ENCODE data around the gene BMS1. TPM values are rescaled to one million over a fixed set of nuclear protein-coding genes. Genes with fewer than 3 reads are reported as not detected.
A peak's percentile ranks its signal among the peaks of the same experiment; 100 is the strongest.
"Not testable (repeated sequence)": the region's sequence is repeated elsewhere in the genome, so short reads cannot be mapped to it uniquely, and the experiment has no call there.

Gene BMS1
- total RNA-seq, 2 experiments from 2014 or later: 21.4 to 21.6 TPM

DNA sequence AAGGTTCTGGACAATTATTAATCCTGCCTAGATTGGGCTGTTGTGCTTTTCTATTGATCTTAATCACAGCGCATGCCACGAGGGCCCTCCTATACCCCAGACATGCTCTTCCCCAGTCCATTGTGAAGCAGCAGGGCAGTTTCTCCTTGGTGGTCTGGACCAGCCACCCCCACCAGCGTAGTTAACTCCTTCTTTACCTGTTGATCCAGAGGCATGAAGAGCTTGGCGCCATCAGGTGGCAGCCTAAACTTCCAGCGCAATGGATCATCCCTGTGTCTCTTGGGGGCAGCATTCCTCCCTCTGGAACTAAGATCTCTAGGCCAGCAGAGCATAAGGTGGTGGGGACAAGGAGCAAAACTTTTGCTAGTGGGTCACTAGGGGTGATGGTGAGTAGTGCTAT, 62.2 kb downstream of the BMS1 start:
- H3K4me1 Mint-ChIP-seq (ENCODE audit: low read depth); H3K36me3 Mint-ChIP-seq (ENCODE audit: low read depth); H3K4me3 Mint-ChIP-seq; DNase-seq; H3K9me3 Mint-ChIP-seq; CTCF ChIA-PET; H3K27ac Mint-ChIP-seq; intact Hi-C loops (cut with micrococcal nuclease): not testable (repeated sequence)
- H3K27me3 Mint-ChIP-seq (ENCODE audit: low read depth): peaks cover 48% of the 10 kb centered on the region

DNA sequence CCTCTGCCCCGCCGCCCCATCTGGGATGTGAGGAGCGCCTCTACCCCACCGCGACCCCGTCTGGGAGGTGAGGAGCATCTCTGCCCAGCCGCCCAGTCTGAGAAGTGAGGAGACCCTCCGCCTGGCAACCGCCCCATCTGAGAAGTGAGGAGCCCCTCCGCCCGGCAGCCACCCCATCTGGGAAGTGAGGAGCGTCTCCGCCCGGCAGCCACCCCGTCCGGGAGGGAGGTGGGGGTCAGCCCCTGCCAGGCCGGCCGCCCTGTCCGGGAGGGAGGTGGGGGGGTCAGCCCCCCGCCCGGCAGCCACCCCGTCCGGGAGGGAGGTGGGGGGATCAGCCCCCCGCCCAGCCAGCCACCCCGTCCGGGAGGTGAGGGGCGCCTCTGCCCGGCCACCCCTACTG, 64.7 kb downstream of the BMS1 start:
- DNase-seq; CTCF ChIA-PET; intact Hi-C loops (cut with micrococcal nuclease); H3K9me3 Mint-ChIP-seq; H3K4me1 Mint-ChIP-seq (ENCODE audit: low read depth); H3K4me3 Mint-ChIP-seq; H3K27ac Mint-ChIP-seq; H3K36me3 Mint-ChIP-seq (ENCODE audit: low read depth): not testable (repeated sequence)
- peaks cover 38% of the 10 kb centered on the region for H3K27me3 Mint-ChIP-seq (ENCODE audit: low read depth)

DNA sequence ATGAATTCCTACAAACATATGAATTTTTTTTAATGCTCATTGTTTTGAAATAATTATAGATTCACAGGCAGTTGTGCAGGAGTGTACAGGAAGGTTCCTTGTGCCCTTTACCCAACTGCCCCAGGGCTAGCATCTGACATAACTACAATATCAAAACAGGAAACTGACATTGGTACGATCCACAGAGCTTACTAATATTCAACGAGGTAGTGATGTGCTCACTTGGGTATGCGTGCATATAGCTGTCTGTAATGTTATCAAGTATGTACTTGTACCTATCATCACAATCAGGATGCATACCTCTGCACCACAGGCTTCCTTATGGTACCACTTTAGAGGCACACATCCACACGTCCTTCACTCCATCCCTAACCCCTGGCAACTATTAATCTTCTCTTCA, 68.3 kb downstream of the BMS1 start:
- H3K4me3 Mint-ChIP-seq: no peak overlapping the region
- DNase-seq: no peak
- CTCF ChIA-PET: interaction anchor here (0.7 kb wide), 1 partner anchor 97 kb away, joined by 3 read pairs; no protein-coding TSS in a partner anchor
- no peaks in the 10 kb centered on the region for H3K4me1 Mint-ChIP-seq (ENCODE audit: low read depth)
- peaks cover 21% of the 10 kb centered on the region for H3K27me3 Mint-ChIP-seq (ENCODE audit: low read depth)
- H3K36me3 Mint-ChIP-seq (ENCODE audit: low read depth): no peaks in the 10 kb centered on the region
- no peak overlapping the region for H3K27ac Mint-ChIP-seq
- intact Hi-C loops (cut with micrococcal nuclease): no loop called here
- H3K9me3 Mint-ChIP-seq: peaks cover 3% of the 10 kb centered on the region

DNA sequence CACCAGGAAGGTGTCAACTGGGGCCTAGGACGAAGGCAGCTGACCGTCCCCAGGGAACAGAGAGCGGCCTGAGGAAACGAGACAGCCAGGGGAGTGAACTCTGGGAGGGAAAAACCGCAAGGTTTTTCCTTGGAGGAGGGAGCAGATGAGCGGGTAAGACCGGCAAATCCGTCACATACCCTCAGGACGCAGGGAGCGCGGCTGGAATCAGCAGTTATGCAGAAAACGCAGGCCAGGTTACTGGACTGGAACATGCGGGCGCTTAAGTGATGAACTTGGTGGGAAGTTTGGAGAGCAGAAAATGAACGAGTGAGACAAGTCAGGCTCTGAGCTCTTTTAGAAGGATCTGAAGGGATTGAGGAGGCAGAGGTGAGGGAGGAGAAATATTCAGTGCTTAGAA, 76.7 kb downstream of the BMS1 start:
- DNase-seq: no peak
- H3K36me3 Mint-ChIP-seq (ENCODE audit: low read depth): no peaks in the 10 kb centered on the region
- intact Hi-C loops (cut with micrococcal nuclease): no loop called here
- H3K27me3 Mint-ChIP-seq (ENCODE audit: low read depth): peaks cover 25% of the 10 kb centered on the region
- CTCF ChIA-PET: no interaction called here
- no peak overlapping the region for H3K4me3 Mint-ChIP-seq
- no peak overlapping the region for H3K27ac Mint-ChIP-seq
- H3K9me3 Mint-ChIP-seq: no peaks in the 10 kb centered on the region
- no peaks in the 10 kb centered on the region for H3K4me1 Mint-ChIP-seq (ENCODE audit: low read depth)

DNA sequence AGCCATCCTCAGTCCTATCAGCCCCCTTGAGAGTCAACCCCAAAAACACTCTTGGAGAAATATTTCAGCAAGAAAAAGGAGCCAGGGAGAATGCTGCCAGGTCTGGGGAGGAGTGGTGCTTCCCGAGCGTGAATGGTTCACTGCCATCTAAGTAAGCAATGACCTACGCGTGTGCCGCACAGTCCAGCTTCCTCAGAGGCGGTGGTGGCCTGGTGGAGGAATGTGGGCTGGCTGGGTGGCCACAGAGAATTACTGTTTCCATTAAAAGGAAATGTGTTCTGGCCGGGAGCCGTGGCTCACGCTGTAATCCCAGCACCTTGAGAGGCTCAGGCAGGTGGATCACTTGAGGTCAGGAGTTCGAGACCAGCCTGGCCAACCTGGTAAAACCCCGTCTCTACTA, 77.4 kb downstream of the BMS1 start:
- H3K4me1 Mint-ChIP-seq (ENCODE audit: low read depth); H3K27ac Mint-ChIP-seq; intact Hi-C loops (cut with micrococcal nuclease); H3K9me3 Mint-ChIP-seq; CTCF ChIA-PET; H3K36me3 Mint-ChIP-seq (ENCODE audit: low read depth); H3K4me3 Mint-ChIP-seq; DNase-seq: not testable (repeated sequence)
- H3K27me3 Mint-ChIP-seq (ENCODE audit: low read depth): peaks cover 29% of the 10 kb centered on the region

DNA sequence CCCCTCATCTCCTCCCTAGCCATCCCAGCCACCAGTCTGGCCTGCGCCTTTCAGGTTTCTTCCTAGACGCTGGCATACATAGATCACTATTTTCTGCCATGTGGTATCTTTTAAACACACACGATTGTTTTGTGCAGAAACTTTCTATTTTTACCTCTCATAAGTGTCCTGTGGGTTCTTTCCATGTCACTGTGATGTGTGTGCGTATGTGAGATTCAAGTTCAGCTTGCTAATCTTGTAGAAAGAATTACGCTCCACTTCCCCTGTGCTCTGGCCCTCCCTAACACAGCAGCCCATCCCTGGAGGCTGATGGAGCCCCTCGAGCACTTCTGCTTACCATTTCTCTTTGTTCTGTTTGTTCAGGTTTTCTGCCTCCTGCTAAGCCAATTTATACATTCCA, 80.2 kb downstream of the BMS1 start:
- H3K27me3 Mint-ChIP-seq (ENCODE audit: low read depth): peaks cover 33% of the 10 kb centered on the region
- intact Hi-C loops (cut with micrococcal nuclease); H3K4me1 Mint-ChIP-seq (ENCODE audit: low read depth); H3K27ac Mint-ChIP-seq; CTCF ChIA-PET; H3K9me3 Mint-ChIP-seq; DNase-seq; H3K36me3 Mint-ChIP-seq (ENCODE audit: low read depth); H3K4me3 Mint-ChIP-seq: not testable (repeated sequence)

DNA sequence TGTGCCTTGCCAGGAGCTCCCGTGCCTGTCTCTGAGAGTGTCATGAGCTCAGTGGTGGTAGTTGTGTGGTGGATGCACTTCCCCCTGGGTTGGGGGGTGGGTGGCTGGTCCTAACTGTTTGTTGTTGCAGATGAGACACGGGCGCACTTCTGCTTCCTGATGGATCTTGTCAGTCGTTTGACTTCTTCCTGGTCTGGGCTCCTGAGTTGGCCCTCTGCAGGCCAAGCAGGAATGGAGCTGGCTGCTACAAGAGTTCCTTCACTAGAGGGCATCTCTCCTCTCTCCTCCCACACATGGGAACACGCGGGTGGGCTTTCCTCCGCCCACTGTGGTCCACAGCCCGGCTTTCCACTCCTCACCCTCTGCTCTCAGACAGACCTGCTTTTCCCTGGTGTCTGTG, 82.0 kb downstream of the BMS1 start:
- no peak overlapping the region for H3K27ac Mint-ChIP-seq
- peaks cover 30% of the 10 kb centered on the region for H3K27me3 Mint-ChIP-seq (ENCODE audit: low read depth)
- CTCF ChIA-PET: no interaction called here
- no peak overlapping the region for H3K4me3 Mint-ChIP-seq
- intact Hi-C loops (cut with micrococcal nuclease): no loop called here
- no peak for DNase-seq
- H3K4me1 Mint-ChIP-seq (ENCODE audit: low read depth): no peaks in the 10 kb centered on the region
- no peaks in the 10 kb centered on the region for H3K36me3 Mint-ChIP-seq (ENCODE audit: low read depth)
- no peaks in the 10 kb centered on the region for H3K9me3 Mint-ChIP-seq

DNA sequence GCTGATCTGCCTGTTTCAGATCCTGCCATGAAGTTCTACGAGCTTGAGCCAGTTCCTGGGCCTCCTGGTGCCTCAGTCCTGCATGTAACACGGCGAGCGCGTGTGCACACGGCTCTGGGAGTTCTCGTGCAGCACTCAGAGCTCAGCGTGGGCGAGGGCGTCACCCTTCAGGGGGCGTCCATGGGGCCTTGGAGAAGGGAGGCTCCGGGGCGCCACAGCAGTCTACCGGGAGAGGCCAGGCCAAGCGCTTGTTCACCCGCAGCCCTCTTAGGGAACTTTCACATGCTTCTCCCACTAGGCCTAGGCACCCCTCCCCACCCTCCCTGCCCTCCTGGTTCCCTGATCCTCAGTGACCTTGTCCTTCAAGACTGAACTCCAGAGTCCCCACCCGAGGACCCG, 83.1 kb downstream of the BMS1 start:
- Mint-ChIP-seq H3K4me1 (ENCODE audit: low read depth) (no peaks in the 10 kb centered on the region), H3K27ac (no peak overlapping the region), H3K27me3 (ENCODE audit: low read depth) (peaks cover 28% of the 10 kb centered on the region), H3K9me3 (no peaks in the 10 kb centered on the region), H3K4me3 (no peak overlapping the region), H3K36me3 (ENCODE audit: low read depth) (no peaks in the 10 kb centered on the region)
- CTCF ChIA-PET: interaction anchor here (0.8 to 1.5 kb wide), 2 partner anchors 210 to 240 kb away, joined by 3 to 5 read pairs; no protein-coding TSS in a partner anchor
- DNase-seq: no peak
- intact Hi-C loops (cut with micrococcal nuclease): loop anchor here (1.0 to 5.0 kb wide), 5 partner anchors 113 to 597 kb away; no protein-coding TSS in a partner anchor

DNA sequence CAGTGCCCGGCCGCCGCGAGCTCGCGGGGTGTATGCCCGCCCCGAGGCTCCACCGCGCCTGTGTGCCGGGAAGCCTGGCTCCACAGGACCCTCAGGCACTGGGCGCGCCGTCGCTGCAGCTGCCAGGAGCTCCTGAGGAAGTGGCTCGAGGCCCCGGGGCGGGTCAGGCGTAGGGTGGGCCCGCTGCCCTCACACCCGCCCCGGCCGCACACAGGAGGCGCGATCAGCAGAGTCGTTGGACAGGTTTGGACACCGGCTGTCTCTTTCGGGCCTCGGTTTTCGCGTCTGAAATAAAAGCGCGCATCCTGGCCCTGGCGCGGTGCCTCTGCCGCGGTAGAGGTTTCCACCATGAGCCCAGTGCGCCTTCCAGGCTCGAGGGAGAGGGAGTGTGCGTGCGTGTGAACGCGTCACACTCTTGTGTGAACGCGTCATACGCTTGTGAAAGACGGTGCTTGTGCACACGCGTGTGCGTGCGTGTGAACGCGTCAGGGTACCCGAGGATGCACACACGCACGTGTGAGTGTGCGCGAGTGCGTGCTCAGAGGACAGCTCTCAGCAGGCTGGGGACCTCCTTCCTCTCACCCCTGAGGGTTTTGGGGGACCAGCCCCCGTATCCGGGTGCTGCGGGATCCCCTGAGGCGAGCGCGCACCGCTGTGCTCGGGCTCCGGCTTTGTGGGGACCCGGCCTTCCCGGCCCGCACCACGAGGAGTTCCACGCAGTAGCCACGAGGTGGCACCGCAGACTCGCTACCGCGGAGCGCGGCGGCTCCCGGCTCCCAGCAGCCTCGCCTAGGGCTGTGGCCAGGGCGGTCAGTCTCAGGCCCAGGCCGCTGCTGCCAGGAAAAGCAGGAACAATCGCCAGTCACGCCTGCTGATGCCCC, 83.8 kb downstream of the BMS1 start:
- CTCF ChIA-PET: interaction anchor here (0.8 to 1.5 kb wide), 3 partner anchors 169 to 239 kb away, joined by 3 to 5 read pairs (median 3); no protein-coding TSS in a partner anchor
- peak overlapping the region; percentile 23 for H3K4me3 Mint-ChIP-seq
- intact Hi-C loops (cut with micrococcal nuclease): loop anchor here (1.0 to 5.0 kb wide), 5 partner anchors 114 to 596 kb away; no protein-coding TSS in a partner anchor
- H3K4me1 Mint-ChIP-seq (ENCODE audit: low read depth): no peaks in the 10 kb centered on the region
- peak; percentile 65 for DNase-seq
- H3K9me3 Mint-ChIP-seq: no peaks in the 10 kb centered on the region
- no peaks in the 10 kb centered on the region for H3K36me3 Mint-ChIP-seq (ENCODE audit: low read depth)
- peaks cover 27% of the 10 kb centered on the region for H3K27me3 Mint-ChIP-seq (ENCODE audit: low read depth)
- no peak overlapping the region for H3K27ac Mint-ChIP-seq

DNA sequence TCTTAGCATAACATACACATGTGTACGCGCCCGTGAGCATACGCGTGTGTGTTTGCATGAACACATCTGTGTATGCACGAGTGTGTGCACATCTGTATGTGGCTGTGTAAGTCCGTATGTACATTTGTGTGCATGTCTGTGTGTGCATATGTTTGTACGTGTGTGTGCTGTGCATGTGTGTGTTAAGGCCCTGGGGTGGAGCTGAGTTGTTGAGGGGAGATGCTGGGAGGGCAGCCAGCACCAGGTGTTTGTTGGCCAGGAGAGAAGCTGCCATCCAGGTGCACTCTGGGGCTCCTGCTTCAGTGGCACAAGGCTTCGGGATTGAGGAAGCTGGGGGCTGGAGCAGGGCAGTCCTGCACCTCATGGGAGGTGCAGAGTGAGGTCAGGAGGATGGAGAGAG, 85.0 kb downstream of the BMS1 start:
- CTCF ChIA-PET: interaction anchor here (0.6 kb wide), 1 partner anchor 512 kb away, joined by 3 read pairs; no protein-coding TSS in a partner anchor
- Mint-ChIP-seq H3K27me3 (ENCODE audit: low read depth) (peaks cover 23% of the 10 kb centered on the region), H3K36me3 (ENCODE audit: low read depth) (no peaks in the 10 kb centered on the region)

DNA sequence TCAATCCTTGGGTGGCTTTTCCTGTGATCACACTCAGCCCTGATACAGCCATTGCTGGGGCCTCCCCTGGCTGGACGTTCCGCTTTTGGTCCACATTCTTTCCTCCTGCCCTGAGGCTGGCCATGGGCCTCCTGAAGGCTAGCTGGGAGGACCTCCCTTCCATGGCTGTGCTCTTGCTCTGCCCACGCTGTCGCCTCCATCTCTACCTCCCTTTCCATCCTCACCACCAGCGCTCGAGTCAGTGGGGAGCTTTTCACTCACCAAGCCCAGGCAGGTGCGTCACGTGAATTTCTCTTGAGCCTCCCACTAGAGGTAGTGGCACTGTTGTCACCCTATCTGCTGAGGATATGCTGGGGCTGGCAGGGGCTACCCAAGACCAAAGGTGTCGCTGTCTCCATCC, 85.9 kb downstream of the BMS1 start:
- no peaks in the 10 kb centered on the region for H3K9me3 Mint-ChIP-seq
- intact Hi-C loops (cut with micrococcal nuclease): loop anchor here (5.0 kb wide), 1 partner anchor 116 kb away; no protein-coding TSS in a partner anchor
- H3K4me1 Mint-ChIP-seq (ENCODE audit: low read depth): no peaks in the 10 kb centered on the region
- H3K4me3 Mint-ChIP-seq: no peak overlapping the region
- CTCF ChIA-PET: no interaction called here
- no peak overlapping the region for H3K27ac Mint-ChIP-seq
- no peaks in the 10 kb centered on the region for H3K36me3 Mint-ChIP-seq (ENCODE audit: low read depth)
- H3K27me3 Mint-ChIP-seq (ENCODE audit: low read depth): peaks cover 19% of the 10 kb centered on the region
- DNase-seq: no peak

More for the DNA sequence above, 85.0 kb downstream of the BMS1 start:
- Mint-ChIP-seq H3K27ac (no peak overlapping the region), H3K4me3 (no peak overlapping the region), H3K9me3 (no peaks in the 10 kb centered on the region), H3K4me1 (ENCODE audit: low read depth) (no peaks in the 10 kb centered on the region)
- intact Hi-C loops (cut with micrococcal nuclease): loop anchor here (2.0 to 5.0 kb wide), 4 partner anchors 115 to 595 kb away; no protein-coding TSS in a partner anchor
- DNase-seq: no peak

DNA sequence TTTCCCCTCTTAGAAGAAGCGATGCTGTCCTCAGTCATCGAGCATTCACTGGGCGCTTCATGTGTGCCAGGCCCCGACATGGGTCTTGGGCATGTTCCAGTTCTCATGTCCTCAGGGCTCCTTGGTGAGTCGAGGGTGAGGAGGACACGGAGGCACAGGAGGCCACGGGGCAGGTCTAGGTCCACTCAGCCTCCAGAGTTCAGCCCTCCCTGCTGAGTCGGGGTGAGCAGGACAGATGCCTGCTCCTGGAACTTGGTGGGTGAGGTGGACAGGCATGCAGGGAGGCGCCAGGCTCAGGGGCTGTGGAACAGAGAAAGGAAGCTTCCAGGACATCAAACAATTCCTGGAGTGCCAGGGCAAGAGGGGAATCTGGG, 87.4 kb downstream of the BMS1 start:
- H3K9me3 Mint-ChIP-seq: no peaks in the 10 kb centered on the region
- H3K27me3 Mint-ChIP-seq (ENCODE audit: low read depth): peaks cover 8% of the 10 kb centered on the region
- no peak overlapping the region for H3K27ac Mint-ChIP-seq
- H3K36me3 Mint-ChIP-seq (ENCODE audit: low read depth): no peaks in the 10 kb centered on the region
- no peak for DNase-seq
- CTCF ChIA-PET: interaction anchor here (1.2 kb wide), 1 partner anchor 332 kb away, joined by 4 read pairs; no protein-coding TSS in a partner anchor
- intact Hi-C loops (cut with micrococcal nuclease): loop anchor here (5.0 kb wide), 1 partner anchor 118 kb away; no protein-coding TSS in a partner anchor
- no peak overlapping the region for H3K4me3 Mint-ChIP-seq
- H3K4me1 Mint-ChIP-seq (ENCODE audit: low read depth): no peaks in the 10 kb centered on the region

Measured in activated naive CD4-positive, alpha-beta T cell treated with anti-CD3 and anti-CD28 coated beads for 36 hours (primary cell).